RWPE1 (cell line): ENCODE measurements around the gene MCUB.

Experiments used
- CTCF ChIA-PET: fragments of 350-600 bp; sonication (Branson Sonifier 250); formaldehyde crosslinking; extraction: SDS; loops from one replicate; lab custom pipeline; 2021; lab: Yijun Ruan, JAX
- POLR2A ChIA-PET: fragments of 400-600 bp; formaldehyde crosslinking; extraction: SDS; loops from one replicate; lab custom pipeline; 2020; ENCODE audit warnings: antibody characterized with exemption; ENCODE audit not compliant: low non-redundant PET; lab: Yijun Ruan, JAX
- DNase-seq: peaks from one replicate; pipeline ENCODE4 v3.0.0; 2012; ENCODE audit warnings: low spot score
- H3K27ac ChIP-seq: fragments of 450-650 bp; 2 replicates; pipeline ENCODE4 v1.5.1; 2017
- CTCF ChIP-seq: fragments of 450-650 bp; conservative IDR thresholded peaks from 2 replicates; pipeline ENCODE4 v1.5.1; 2017; ENCODE audit warnings: low read depth, mild to moderate bottlenecking

MCUB gene

DNA sequence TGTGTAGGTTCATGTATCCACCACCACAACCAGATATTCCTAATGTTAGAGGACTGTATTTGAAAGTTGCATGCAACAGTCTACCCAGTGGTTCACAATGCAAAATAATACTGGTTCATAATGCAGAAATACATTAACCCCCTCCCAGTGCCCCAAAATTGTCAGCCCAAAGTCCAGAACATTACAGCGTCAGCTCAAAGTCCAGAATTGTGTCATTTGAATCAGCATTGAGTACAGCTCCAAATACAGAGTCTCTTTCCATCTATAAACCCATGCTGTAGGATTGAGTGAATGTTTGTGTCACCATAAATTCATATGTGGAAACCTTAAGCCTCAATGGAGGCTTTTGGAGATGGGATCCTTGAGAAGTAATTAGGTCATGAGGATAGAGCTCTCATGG, 54.0 kb downstream of the MCUB start:
- TF ChIP-seq CTCF, result no peak
- H3K27ac ChIP-seq, result no peak overlapping the region
- ChIA-PET CTCF (no interaction called here), POLR2A (no interaction called here)
- no peak for DNase-seq

GRCh38 chr4:109614466-109614865, 54.4 kb downstream of the MCUB start:
- ChIA-PET POLR2A (no interaction called here), CTCF (no interaction called here)
- no peak overlapping the region for H3K27ac ChIP-seq
- TF ChIP-seq CTCF, result no peak
- no peak for DNase-seq

DNA sequence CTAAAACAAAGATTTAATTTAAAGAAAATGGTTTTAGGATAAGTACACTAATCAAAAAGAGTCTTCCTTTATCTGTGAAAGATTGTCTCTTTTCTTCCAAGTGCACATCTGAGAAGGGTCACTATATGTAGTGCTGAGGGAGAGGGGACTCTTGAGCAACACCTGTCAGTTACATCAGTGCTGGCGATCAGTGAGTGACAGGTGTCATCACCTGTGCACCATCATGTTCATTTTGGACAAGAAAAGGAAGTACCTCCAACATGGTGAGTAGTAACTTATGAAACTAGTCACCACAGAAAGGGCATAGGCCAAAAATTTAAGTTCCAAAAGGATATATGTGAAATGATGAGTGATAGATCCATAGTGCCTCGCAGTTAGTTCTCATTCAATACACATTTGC, 55.7 kb downstream of the MCUB start:
- POLR2A ChIA-PET, result no interaction called here

GRCh38 chr4:109616243-109616642, 56.2 kb downstream of the MCUB start:
- ChIA-PET CTCF (no interaction called here), POLR2A (no interaction called here)
- TF ChIP-seq CTCF, result no peak
- no peak for DNase-seq
- H3K27ac ChIP-seq, result no peak overlapping the region

More for the DNA sequence above, 55.7 kb downstream of the MCUB start:
- H3K27ac ChIP-seq, result no peak overlapping the region
- DNase-seq, result no peak
- CTCF ChIA-PET, result no interaction called here
- TF ChIP-seq CTCF, result no peak

GRCh38 chr4:109622626-109623025, 62.6 kb downstream of the MCUB start:
- ChIA-PET POLR2A (no interaction called here), CTCF (no interaction called here)
- no peak for DNase-seq
- TF ChIP-seq CTCF, result no peak
- no peak overlapping the region for H3K27ac ChIP-seq

- no peak for TF ChIP-seq CTCF
- no peak for DNase-seq
- CTCF ChIA-PET, result no interaction called here
- POLR2A ChIA-PET, result no interaction called here
- no peak overlapping the region for H3K27ac ChIP-seq
These were observed 64.5 kb downstream of the MCUB start for GRCh38 chr4:109624536-109624935.

GRCh38 chr4:109627361-109627760, 67.3 kb downstream of the MCUB start:
- ChIA-PET CTCF (no interaction called here), POLR2A (no interaction called here)
- no peak for DNase-seq
- TF ChIP-seq CTCF, result no peak
- no peak overlapping the region for H3K27ac ChIP-seq
